HEK293 (cell line): ENCODE data around the gene CFAP45.

Source experiments
- GFI1B ChIP-seq: fragments of 450-650 bp; formaldehyde crosslinking; IDR thresholded peaks from 2 replicates; pipeline ENCODE4 v1.5.1; 2016; ENCODE audit warnings: missing biosample characterization, missing genetic modification characterization
- HOXD13 ChIP-seq: sonication (generic); formaldehyde crosslinking; IDR thresholded peaks from 2 replicates; pipeline ENCODE4 v1.8.0; 2022; ENCODE audit warnings: missing genetic modification reagents, borderline replicate concordance
- IKZF3 ChIP-seq: fragments of 450-650 bp; IDR thresholded peaks from 2 replicates; pipeline ENCODE4 v1.5.0; 2018; ENCODE audit warnings: missing biosample characterization, mild to moderate bottlenecking, missing genetic modification characterization, moderate library complexity
- SALL2 ChIP-seq: fragments of 450-650 bp; formaldehyde crosslinking; IDR thresholded peaks from 2 replicates; pipeline ENCODE4 v1.5.0; 2017; ENCODE audit warnings: missing biosample characterization, mild to moderate bottlenecking, missing genetic modification characterization, borderline replicate concordance
- ZBTB20 ChIP-seq: fragments of 450-650 bp; formaldehyde crosslinking; IDR thresholded peaks from 2 replicates; pipeline ENCODE4 v1.5.1; 2016; ENCODE audit warnings: missing biosample characterization, missing genetic modification characterization
- ZNF133 ChIP-seq: fragments of 450-650 bp; formaldehyde crosslinking; IDR thresholded peaks from 2 replicates; pipeline ENCODE4 v1.5.1; 2016; ENCODE audit warnings: missing biosample characterization, missing genetic modification characterization
- ZNF2 ChIP-seq: fragments of 450-650 bp; formaldehyde crosslinking; IDR thresholded peaks from 2 replicates; pipeline ENCODE4 v1.5.1; 2016; ENCODE audit warnings: missing biosample characterization, missing genetic modification characterization
- ZNF239 ChIP-seq: fragments of 450-650 bp; formaldehyde crosslinking; IDR thresholded peaks from 2 replicates; pipeline ENCODE4 v1.5.1; 2016; ENCODE audit warnings: missing biosample characterization, missing genetic modification characterization
- ZNF324 ChIP-seq: fragments of 450-650 bp; formaldehyde crosslinking; IDR thresholded peaks from 2 replicates; pipeline ENCODE4 v1.5.1; 2016; ENCODE audit warnings: missing biosample characterization, missing genetic modification characterization
- ZNF404 ChIP-seq: fragments of 450-650 bp; formaldehyde crosslinking; IDR thresholded peaks from 2 replicates; pipeline ENCODE4 v1.5.1; 2017; ENCODE audit warnings: missing biosample characterization, missing genetic modification characterization
- ZNF416 ChIP-seq: fragments of 450-650 bp; formaldehyde crosslinking; IDR thresholded peaks from 2 replicates; pipeline ENCODE4 v1.5.1; 2016; ENCODE audit warnings: missing biosample characterization, missing genetic modification characterization
- ZNF544 ChIP-seq: fragments of 450-650 bp; formaldehyde crosslinking; IDR thresholded peaks from 2 replicates; pipeline ENCODE4 v1.5.0; 2017; ENCODE audit warnings: missing biosample characterization, missing genetic modification characterization
- ZNF571 ChIP-seq: fragments of 450-650 bp; formaldehyde crosslinking; IDR thresholded peaks from 2 replicates; pipeline ENCODE4 v1.5.0; 2017; ENCODE audit warnings: missing biosample characterization, missing genetic modification characterization
- ZNF76 ChIP-seq: fragments of 450-650 bp; formaldehyde crosslinking; IDR thresholded peaks from 2 replicates; pipeline ENCODE4; 2016; ENCODE audit warnings: low read depth, missing biosample characterization, missing genetic modification characterization, borderline replicate concordance
- ZNF768 ChIP-seq: fragments of 450-650 bp; formaldehyde crosslinking; IDR thresholded peaks from 2 replicates; pipeline ENCODE4 v1.5.1; 2018; ENCODE audit warnings: missing biosample characterization, mild to moderate bottlenecking, missing genetic modification characterization
- ZNF791 ChIP-seq: fragments of 450-650 bp; formaldehyde crosslinking; IDR thresholded peaks from 2 replicates; pipeline ENCODE4 v1.5.1; 2016; ENCODE audit warnings: missing biosample characterization, missing genetic modification characterization
- TF ChIP-seq, protein P1 (sequence below): fragments of 450-650 bp; formaldehyde crosslinking; IDR thresholded peaks from 2 replicates; pipeline ENCODE4 v1.5.1; 2016; ENCODE audit warnings: missing biosample characterization, missing genetic modification characterization, borderline replicate concordance
- TF ChIP-seq, protein P2 (sequence below): fragments of 450-650 bp; formaldehyde crosslinking; IDR thresholded peaks from 2 replicates; pipeline ENCODE4 v1.5.1; 2016; ENCODE audit warnings: missing biosample characterization, missing genetic modification characterization
- TF ChIP-seq, protein P3 (sequence below): fragments of 450-650 bp; formaldehyde crosslinking; IDR thresholded peaks from 2 replicates; pipeline ENCODE4 v1.5.1; 2016; ENCODE audit warnings: missing biosample characterization, missing genetic modification characterization
- TF ChIP-seq, protein P4 (sequence below): fragments of 450-650 bp; formaldehyde crosslinking; IDR thresholded peaks from 2 replicates; pipeline ENCODE4 v1.5.1; 2016; ENCODE audit warnings: missing biosample characterization, missing genetic modification characterization, low read depth
- TF ChIP-seq, protein P5 (sequence below): fragments of 450-650 bp; IDR thresholded peaks from 2 replicates; pipeline ENCODE4 v1.5.1; 2018; ENCODE audit warnings: missing biosample characterization, mild to moderate bottlenecking, missing genetic modification characterization
- TF ChIP-seq, protein P6 (sequence below): fragments of 450-650 bp; formaldehyde crosslinking; IDR thresholded peaks from 2 replicates; pipeline ENCODE4 v1.5.1; 2016; ENCODE audit warnings: missing biosample characterization, missing genetic modification characterization

CFAP45 gene

DNA sequence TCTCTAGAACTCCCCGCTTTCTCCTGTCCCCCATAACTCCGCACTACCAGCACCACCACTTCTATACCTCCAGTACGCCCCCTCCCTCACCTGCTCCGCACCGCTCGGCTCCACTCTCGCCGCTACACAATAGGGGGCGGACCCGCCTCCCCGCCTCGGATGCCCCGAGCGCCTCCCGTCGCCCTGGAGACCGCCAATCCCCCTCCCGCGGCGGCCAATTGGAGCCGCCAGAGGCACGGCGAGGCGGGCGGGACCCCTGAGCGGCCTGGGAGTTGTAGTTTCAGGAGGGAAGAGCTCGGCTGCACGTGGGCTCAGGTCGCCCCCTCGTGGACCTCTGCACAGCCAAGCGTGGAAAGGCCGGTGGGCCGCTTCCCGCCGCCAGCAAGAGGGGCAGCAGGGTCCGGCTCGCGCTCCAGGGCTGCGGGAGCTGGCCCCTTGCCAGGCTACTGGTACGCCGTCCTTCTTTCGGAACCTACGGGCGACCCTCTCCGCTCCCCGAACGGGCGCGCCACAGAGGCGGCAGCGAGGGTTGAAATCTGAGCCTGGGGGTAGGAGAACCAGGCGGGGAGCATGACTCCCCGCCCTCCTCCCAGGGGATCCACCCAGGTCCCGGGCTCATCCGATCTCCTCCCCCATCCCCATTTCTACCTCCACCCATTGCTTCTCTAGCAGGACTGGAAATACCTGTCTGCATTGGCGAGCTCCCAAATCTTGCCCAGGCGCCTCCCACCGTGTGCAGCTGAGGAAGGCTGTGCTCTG, 45.7 kb upstream of the CFAP45 start, which contains the start of gene IGSF9 (continued):
- TF ChIP-seq ZNF133 (tag by site-specific recombination) (no peak), ZNF416 (no peak), IKZF3 (0 out of 2 replicates have a peak, but pooled peaks have one; percentile 24), GFI1B (tag by site-specific recombination) (no peak), ZNF2 (tag by site-specific recombination) (no peak), ZNF544 (no peak), ZBTB20 (peak; percentile 49), ZNF239 (tag by site-specific recombination) (no peak), HOXD13 (CRISPR knock-in tag) (no peak), ZNF571 (no peak), ZNF324 (tag by site-specific recombination) (peak; percentile 33; the same call in 1 of the 2 replicates), SALL2 (tag by site-specific recombination) (no peak), ZNF76 (peak; percentile 94), ZNF791 (tag by site-specific recombination) (no peak), ZNF768 (tag by site-specific recombination) (no peak), ZNF404 (tag by site-specific recombination) (no peak)
- TF ChIP-seq, protein P1, sequence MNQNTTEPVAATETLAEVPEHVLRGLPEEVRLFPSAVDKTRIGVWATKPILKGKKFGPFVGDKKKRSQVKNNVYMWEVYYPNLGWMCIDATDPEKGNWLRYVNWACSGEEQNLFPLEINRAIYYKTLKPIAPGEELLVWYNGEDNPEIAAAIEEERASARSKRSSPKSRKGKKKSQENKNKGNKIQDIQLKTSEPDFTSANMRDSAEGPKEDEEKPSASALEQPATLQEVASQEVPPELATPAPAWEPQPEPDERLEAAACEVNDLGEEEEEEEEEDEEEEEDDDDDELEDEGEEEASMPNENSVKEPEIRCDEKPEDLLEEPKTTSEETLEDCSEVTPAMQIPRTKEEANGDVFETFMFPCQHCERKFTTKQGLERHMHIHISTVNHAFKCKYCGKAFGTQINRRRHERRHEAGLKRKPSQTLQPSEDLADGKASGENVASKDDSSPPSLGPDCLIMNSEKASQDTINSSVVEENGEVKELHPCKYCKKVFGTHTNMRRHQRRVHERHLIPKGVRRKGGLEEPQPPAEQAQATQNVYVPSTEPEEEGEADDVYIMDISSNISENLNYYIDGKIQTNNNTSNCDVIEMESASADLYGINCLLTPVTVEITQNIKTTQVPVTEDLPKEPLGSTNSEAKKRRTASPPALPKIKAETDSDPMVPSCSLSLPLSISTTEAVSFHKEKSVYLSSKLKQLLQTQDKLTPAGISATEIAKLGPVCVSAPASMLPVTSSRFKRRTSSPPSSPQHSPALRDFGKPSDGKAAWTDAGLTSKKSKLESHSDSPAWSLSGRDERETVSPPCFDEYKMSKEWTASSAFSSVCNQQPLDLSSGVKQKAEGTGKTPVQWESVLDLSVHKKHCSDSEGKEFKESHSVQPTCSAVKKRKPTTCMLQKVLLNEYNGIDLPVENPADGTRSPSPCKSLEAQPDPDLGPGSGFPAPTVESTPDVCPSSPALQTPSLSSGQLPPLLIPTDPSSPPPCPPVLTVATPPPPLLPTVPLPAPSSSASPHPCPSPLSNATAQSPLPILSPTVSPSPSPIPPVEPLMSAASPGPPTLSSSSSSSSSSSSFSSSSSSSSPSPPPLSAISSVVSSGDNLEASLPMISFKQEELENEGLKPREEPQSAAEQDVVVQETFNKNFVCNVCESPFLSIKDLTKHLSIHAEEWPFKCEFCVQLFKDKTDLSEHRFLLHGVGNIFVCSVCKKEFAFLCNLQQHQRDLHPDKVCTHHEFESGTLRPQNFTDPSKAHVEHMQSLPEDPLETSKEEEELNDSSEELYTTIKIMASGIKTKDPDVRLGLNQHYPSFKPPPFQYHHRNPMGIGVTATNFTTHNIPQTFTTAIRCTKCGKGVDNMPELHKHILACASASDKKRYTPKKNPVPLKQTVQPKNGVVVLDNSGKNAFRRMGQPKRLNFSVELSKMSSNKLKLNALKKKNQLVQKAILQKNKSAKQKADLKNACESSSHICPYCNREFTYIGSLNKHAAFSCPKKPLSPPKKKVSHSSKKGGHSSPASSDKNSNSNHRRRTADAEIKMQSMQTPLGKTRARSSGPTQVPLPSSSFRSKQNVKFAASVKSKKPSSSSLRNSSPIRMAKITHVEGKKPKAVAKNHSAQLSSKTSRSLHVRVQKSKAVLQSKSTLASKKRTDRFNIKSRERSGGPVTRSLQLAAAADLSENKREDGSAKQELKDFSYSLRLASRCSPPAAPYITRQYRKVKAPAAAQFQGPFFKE (tag by site-specific recombination): no peak
- TF ChIP-seq, protein P2, sequence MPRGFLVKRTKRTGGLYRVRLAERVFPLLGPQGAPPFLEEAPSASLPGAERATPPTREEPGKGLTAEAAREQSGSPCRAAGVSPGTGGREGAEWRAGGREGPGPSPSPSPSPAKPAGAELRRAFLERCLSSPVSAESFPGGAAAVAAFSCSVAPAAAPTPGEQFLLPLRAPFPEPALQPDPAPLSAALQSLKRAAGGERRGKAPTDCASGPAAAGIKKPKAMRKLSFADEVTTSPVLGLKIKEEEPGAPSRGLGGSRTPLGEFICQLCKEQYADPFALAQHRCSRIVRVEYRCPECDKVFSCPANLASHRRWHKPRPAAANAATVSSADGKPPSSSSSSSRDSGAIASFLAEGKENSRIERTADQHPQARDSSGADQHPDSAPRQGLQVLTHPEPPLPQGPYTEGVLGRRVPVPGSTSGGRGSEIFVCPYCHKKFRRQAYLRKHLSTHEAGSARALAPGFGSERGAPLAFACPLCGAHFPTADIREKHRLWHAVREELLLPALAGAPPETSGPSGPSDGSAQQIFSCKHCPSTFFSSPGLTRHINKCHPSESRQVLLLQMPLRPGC (tag by site-specific recombination): no peak
- TF ChIP-seq, protein P3, sequence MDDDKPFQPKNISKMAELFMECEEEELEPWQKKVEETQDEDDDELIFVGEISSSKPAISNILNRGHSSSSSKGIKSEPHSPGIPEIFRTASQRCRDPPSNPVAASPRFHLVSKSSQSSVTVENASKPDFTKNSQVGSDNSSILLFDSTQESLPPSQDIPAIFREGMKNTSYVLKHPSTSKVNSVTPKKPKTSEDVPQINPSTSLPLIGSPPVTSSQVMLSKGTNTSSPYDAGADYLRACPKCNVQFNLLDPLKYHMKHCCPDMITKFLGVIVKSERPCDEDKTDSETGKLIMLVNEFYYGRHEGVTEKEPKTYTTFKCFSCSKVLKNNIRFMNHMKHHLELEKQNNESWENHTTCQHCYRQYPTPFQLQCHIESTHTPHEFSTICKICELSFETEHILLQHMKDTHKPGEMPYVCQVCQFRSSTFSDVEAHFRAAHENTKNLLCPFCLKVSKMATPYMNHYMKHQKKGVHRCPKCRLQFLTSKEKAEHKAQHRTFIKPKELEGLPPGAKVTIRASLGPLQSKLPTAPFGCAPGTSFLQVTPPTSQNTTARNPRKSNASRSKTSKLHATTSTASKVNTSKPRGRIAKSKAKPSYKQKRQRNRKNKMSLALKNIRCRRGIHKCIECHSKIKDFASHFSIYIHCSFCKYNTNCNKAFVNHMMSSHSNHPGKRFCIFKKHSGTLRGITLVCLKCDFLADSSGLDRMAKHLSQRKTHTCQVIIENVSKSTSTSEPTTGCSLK (tag by site-specific recombination): no peak
- TF ChIP-seq, protein P4, sequence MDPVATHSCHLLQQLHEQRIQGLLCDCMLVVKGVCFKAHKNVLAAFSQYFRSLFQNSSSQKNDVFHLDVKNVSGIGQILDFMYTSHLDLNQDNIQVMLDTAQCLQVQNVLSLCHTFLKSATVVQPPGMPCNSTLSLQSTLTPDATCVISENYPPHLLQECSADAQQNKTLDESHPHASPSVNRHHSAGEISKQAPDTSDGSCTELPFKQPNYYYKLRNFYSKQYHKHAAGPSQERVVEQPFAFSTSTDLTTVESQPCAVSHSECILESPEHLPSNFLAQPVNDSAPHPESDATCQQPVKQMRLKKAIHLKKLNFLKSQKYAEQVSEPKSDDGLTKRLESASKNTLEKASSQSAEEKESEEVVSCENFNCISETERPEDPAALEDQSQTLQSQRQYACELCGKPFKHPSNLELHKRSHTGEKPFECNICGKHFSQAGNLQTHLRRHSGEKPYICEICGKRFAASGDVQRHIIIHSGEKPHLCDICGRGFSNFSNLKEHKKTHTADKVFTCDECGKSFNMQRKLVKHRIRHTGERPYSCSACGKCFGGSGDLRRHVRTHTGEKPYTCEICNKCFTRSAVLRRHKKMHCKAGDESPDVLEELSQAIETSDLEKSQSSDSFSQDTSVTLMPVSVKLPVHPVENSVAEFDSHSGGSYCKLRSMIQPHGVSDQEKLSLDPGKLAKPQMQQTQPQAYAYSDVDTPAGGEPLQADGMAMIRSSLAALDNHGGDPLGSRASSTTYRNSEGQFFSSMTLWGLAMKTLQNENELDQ (tag by site-specific recombination): no peak
- TF ChIP-seq, protein P5, sequence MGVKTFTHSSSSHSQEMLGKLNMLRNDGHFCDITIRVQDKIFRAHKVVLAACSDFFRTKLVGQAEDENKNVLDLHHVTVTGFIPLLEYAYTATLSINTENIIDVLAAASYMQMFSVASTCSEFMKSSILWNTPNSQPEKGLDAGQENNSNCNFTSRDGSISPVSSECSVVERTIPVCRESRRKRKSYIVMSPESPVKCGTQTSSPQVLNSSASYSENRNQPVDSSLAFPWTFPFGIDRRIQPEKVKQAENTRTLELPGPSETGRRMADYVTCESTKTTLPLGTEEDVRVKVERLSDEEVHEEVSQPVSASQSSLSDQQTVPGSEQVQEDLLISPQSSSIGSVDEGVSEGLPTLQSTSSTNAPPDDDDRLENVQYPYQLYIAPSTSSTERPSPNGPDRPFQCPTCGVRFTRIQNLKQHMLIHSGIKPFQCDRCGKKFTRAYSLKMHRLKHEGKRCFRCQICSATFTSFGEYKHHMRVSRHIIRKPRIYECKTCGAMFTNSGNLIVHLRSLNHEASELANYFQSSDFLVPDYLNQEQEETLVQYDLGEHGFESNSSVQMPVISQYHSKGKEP: no peak
- TF ChIP-seq, protein P6, sequence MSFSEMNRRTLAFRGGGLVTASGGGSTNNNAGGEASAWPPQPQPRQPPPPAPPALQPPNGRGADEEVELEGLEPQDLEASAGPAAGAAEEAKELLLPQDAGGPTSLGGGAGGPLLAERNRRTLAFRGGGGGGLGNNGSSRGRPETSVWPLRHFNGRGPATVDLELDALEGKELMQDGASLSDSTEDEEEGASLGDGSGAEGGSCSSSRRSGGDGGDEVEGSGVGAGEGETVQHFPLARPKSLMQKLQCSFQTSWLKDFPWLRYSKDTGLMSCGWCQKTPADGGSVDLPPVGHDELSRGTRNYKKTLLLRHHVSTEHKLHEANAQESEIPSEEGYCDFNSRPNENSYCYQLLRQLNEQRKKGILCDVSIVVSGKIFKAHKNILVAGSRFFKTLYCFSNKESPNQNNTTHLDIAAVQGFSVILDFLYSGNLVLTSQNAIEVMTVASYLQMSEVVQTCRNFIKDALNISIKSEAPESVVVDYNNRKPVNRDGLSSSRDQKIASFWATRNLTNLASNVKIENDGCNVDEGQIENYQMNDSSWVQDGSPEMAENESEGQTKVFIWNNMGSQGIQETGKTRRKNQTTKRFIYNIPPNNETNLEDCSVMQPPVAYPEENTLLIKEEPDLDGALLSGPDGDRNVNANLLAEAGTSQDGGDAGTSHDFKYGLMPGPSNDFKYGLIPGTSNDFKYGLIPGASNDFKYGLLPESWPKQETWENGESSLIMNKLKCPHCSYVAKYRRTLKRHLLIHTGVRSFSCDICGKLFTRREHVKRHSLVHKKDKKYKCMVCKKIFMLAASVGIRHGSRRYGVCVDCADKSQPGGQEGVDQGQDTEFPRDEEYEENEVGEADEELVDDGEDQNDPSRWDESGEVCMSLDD: 0 out of 2 replicates have a peak, but pooled peaks have one; percentile 29
